AG04450 (cell line): ENCODE measurements around the gene OSBPL7. TPM values are rescaled to one million over a fixed set of nuclear protein-coding genes. Genes with fewer than 3 reads are reported as not detected.

Experiments
- CTCF ChIA-PET: fragments of 300-600, 350-600 bp; formaldehyde crosslinking; extraction: SDS; loops from one replicate; lab custom pipeline; 2022; ENCODE audit warnings: antibody characterized with exemption, inconsistent platforms; lab: Charles Lee
- POLR2A ChIA-PET: fragments of 350-600 bp; formaldehyde crosslinking; extraction: SDS; loops from one replicate; lab custom pipeline; 2021; ENCODE audit warnings: antibody characterized with exemption, inconsistent platforms; lab: Yijun Ruan, JAX
- DNase-seq: peaks from one replicate; pipeline ENCODE4 v3.0.0-alpha.2; 2011; ENCODE audit warnings: low read depth, low spot score
- H3K27ac ChIP-seq: one replicate; pipeline ENCODE4 v1.5.1; 2012; ENCODE audit warnings: low read depth, low read length, control low read depth
- H3K27me3 ChIP-seq: one replicate; pipeline ENCODE4 v1.6.0; 2012; ENCODE audit warnings: low read length; ENCODE audit not compliant: control insufficient read depth, insufficient read depth
- H3K4me3 ChIP-seq: 2 replicates; pipeline ENCODE4 v1.5.1; 2011; ENCODE audit warnings: mild to moderate bottlenecking, low read depth, low read length, control low read depth
- H3K9me3 ChIP-seq: 2 replicates; pipeline ENCODE4 v1.5.1; 2012; ENCODE audit warnings: low read length; ENCODE audit not compliant: control insufficient read depth, insufficient read depth
- polyA plus RNA-seq: library from polyadenylated mRNA; depleted of rRNA; stranded (reverse); fragments of >200 nt; gene quantifications from 2 replicates; pipeline ENCODE4 v1.2.3, GENCODE V29; 2011
- TF ChIP-seq, protein P1 (sequence below): IDR thresholded peaks from 2 replicates; pipeline ENCODE4 v1.5.1; 2011; ENCODE audit warnings: low read depth, low read length, control low read depth, inconsistent platforms

The OSBPL7 gene
- polyA plus RNA-seq, 1 experiment: 5.3 TPM

DNA sequence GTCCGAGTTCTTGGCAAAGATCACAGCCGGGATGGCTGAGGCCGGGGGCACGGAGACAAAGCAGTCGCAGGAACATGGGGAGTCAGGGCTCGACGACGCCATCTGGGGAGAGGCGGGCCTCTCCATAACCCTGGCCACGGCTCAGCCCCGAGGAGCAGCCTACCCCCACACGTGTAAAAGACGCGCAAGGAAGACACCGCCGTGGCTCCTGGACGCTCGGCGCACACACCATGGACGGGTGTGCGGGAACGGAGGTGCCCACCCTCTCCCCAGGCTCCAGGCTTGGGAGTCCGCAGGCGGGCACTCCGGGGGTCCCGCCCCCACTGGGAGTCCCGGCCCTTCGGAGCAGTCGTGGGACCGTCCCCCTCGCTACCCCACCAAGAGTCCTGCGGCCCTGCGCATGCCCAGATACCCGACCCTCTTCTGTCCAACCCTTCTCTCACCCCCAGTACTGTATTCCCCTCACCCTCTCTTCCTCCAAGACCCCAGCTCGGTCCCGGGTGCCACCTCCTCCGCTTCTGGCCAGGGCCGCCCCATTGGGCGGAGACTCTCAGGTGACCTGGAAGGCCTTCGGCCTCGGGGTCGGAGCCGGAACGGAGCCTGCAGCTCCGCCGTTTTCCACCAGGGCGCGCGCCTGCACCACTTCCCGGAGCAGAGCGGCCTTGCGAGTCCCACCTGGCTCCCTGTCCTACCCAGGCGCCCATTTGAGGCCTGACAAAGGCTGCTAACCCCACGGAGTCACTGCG is 19.3 kb upstream of the OSBPL7 start, which contains the start of gene SCRN2:
TSS of gene SCRN2 (minus strand) at position 532 of the 746 bp plus-strand sequence. CDS start at position 102, 430 bp downstream.
- POLR2A ChIA-PET: interaction anchor here (0.6 to 1.4 kb wide), 3 partner anchors 10 to 130 kb away, joined by 4 to 11 read pairs (median 8); partner anchors contain the start of genes CDK5RAP3, LRRC46, MRPL10 and SP2
- peak; percentile 34 for DNase-seq
- CTCF ChIA-PET: interaction anchor here (0.6 to 10.8 kb wide), 20 partner anchors 8 to 177 kb away, joined by 3 to 502 read pairs (median 4); partner anchors contain the start of genes CDK5RAP3, LRRC46, MRPL10 and OSBPL7
- Histone ChIP-seq H3K9me3 (no peaks in the 10 kb centered on the region; the same call in 1 of the 2 replicates), H3K27me3 (peaks cover 13% of the 10 kb centered on the region), H3K27ac (no peak within 1 kb of the TSS), H3K4me3 (peak within 1 kb of the TSS; percentile 82)
- TF ChIP-seq, protein P1, sequence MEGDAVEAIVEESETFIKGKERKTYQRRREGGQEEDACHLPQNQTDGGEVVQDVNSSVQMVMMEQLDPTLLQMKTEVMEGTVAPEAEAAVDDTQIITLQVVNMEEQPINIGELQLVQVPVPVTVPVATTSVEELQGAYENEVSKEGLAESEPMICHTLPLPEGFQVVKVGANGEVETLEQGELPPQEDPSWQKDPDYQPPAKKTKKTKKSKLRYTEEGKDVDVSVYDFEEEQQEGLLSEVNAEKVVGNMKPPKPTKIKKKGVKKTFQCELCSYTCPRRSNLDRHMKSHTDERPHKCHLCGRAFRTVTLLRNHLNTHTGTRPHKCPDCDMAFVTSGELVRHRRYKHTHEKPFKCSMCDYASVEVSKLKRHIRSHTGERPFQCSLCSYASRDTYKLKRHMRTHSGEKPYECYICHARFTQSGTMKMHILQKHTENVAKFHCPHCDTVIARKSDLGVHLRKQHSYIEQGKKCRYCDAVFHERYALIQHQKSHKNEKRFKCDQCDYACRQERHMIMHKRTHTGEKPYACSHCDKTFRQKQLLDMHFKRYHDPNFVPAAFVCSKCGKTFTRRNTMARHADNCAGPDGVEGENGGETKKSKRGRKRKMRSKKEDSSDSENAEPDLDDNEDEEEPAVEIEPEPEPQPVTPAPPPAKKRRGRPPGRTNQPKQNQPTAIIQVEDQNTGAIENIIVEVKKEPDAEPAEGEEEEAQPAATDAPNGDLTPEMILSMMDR: peak; percentile 98

DNA sequence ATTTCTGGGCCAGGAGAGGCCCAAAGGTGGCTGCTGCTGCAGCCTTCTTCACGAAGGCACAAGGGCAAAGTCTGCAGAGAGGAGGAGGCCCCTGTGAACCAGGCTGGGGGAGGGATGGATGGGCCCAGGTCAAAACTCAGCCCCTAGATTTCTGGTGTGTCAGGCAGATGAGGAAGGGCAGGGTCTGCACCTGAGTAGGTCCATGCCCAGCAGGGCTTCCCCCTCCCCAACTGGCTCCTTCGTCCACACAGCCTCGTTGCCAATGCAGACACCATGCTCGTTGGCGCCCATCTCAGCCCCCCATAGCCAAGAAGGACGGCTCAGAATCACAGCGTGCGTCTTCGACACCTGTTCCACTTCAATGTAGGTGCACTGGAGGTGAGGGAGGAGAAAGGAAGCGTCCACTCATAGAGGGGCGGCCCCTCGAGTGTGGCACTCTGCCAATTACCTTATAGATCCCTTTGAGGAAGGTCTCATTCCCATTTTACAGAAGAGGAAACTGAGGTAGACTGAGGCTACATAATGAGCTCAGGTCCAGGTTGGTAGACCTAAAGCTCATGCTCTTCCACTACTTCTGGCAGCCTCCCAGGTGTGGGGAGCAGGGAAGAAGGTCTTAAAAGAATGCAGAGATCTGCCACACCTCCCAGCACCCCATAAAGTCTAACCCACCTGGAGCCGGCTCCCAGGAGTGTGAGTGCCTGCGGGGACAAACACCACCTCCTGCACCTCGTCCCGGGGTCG is 18.6 kb upstream of the OSBPL7 start:
- H3K4me3 ChIP-seq: peak overlapping the region; percentile 82
- H3K9me3 ChIP-seq: no peaks in the 10 kb centered on the region; the same call in 1 of the 2 replicates
- no peak overlapping the region for H3K27ac ChIP-seq
- no peak for DNase-seq
- CTCF ChIA-PET: interaction anchor here (0.7 to 10.8 kb wide), 12 partner anchors 8 to 177 kb away, joined by 3 to 502 read pairs (median 6); partner anchors contain the start of genes CDK5RAP3, LRRC46, MRPL10 and OSBPL7
- H3K27me3 ChIP-seq: peaks cover 8% of the 10 kb centered on the region
- POLR2A ChIA-PET: interaction anchor here (1.4 kb wide), 1 partner anchor 55 kb away, joined by 11 read pairs; the partner anchor contains the start of gene SP2
- TF ChIP-seq, protein P1: no peak

DNA sequence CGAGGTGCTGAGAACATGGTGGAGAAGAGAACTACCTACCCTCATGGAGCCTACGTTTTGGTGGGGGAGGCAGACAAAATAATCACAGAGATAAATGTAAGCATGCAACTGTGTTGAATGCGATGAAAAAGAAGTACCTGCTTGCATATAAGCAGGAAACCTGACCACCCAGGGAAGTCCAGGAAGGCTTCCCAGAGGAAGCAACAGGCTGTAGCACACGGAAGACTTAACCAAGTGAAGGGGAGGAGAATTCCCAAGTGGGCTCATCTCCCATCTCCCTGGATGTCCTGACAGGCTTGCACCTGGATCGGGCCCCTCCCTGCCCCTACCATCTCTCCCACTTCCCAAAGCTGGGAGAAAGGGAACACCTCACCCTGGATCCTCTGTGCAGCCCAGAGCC is 17.5 kb upstream of the OSBPL7 start:
- TF ChIP-seq, protein P1: no peak
- no peaks in the 10 kb centered on the region for H3K27me3 ChIP-seq
- no peak for DNase-seq
- no peaks in the 10 kb centered on the region; the same call in 1 of the 2 replicates for H3K9me3 ChIP-seq
- no peak overlapping the region for H3K27ac ChIP-seq
- CTCF ChIA-PET: interaction anchor here (10.8 kb wide), 1 partner anchor 49 kb away, joined by 502 read pairs; the partner anchor contains the start of gene SP2
- POLR2A ChIA-PET: no interaction called here
- no peak overlapping the region for H3K4me3 ChIP-seq

DNA sequence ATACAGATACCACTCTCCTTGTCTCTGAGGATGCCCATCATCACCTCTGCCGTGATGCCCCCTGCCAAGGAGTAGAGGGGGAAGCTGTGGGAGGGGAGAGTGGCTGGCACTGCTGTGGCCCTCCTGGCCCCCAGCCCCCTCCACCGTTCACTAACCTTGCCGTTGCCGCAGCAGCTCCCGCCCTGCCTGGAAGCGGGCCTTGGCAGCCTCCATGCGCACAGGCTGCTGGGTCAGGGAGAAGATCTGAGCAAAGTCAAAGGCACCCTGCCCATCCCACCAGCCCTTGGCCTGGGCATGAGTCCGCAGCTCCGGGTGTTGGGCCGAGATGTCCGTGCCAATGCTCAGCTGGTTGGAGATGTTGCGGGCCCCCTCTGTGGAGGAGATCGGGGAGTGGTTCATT is 17.0 kb upstream of the OSBPL7 start:
- CTCF ChIA-PET: interaction anchor here (3.4 kb wide), 1 partner anchor 52 kb away, joined by 16 read pairs; no protein-coding TSS in a partner anchor
- Histone ChIP-seq H3K27me3 (no peaks in the 10 kb centered on the region), H3K4me3 (no peak overlapping the region), H3K9me3 (no peaks in the 10 kb centered on the region; the same call in 1 of the 2 replicates), H3K27ac (no peak overlapping the region)
- POLR2A ChIA-PET: no interaction called here
- TF ChIP-seq, protein P1: no peak
- DNase-seq: no peak
